ENCODE results near the gene FGF14.

DNA sequence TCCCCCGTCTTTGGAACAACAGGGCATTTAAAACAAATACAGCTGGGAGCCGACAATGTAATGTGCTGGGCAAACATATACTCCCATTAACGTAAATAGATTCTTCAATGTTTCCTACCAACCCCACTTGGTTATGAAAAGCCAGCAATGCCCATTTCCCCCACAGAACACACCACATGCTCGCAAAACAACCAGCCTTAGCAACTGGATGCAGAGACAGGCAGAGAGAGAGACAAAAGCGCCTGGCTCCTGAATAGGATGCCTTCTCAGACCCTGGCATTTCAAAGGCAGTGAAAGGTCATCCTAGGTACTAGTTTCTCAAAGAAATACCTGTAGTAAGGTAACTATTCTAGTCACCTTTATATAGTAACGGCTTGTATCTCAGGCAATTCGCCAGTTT lies 486.5 kb downstream of the FGF14 start:
- TF ChIP-seq, protein P1, sequence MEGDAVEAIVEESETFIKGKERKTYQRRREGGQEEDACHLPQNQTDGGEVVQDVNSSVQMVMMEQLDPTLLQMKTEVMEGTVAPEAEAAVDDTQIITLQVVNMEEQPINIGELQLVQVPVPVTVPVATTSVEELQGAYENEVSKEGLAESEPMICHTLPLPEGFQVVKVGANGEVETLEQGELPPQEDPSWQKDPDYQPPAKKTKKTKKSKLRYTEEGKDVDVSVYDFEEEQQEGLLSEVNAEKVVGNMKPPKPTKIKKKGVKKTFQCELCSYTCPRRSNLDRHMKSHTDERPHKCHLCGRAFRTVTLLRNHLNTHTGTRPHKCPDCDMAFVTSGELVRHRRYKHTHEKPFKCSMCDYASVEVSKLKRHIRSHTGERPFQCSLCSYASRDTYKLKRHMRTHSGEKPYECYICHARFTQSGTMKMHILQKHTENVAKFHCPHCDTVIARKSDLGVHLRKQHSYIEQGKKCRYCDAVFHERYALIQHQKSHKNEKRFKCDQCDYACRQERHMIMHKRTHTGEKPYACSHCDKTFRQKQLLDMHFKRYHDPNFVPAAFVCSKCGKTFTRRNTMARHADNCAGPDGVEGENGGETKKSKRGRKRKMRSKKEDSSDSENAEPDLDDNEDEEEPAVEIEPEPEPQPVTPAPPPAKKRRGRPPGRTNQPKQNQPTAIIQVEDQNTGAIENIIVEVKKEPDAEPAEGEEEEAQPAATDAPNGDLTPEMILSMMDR (IDR thresholded peaks at IDR 0.05; ENCODE audit: low read depth, low read length, poor library complexity, severe bottlenecking) = no peak
- TF ChIP-seq EZH2phosphoT487 (IDR thresholded peaks at IDR 0.05; ENCODE audit: borderline replicate concordance, low read length) = no peak

All from DOHH2 (cell line).